ENCODE data around the gene PRXL2A. TPM values are rescaled to one million over a fixed set of nuclear protein-coding genes. Genes with fewer than 3 reads are reported as not detected.
A peak's percentile ranks its signal among the peaks of the same experiment; 100 is the strongest.

PRXL2A gene
- polyA plus RNA-seq, 3 donors = 0.61 to 4.1 (median 3.4) TPM

- H3K4me3 ChIP-seq (replicated peaks in 1 of 3; ENCODE audit: low read depth in 2 of 3, low read length in 3 of 3) = no peak overlapping the region
- Mint-ChIP-seq H3K27ac (peak overlapping the region in 4 of 7 donors; percentile 50 to 94 (median 78)), H3K4me1 (peaks cover 83% of the 10 kb centered on the region), H3K27me3 (ENCODE audit: low read depth in 3 of 3) (peaks cover 0 to 5% (median 0%) of the 10 kb centered on the region in 3 donors), H3K4me3 (no peak overlapping the region), H3K36me3 (peaks cover 48 to 68% of the 10 kb centered on the region in 2 donors), H3K9me3 (no peaks in the 10 kb centered on the region)
- H3K27me3 ChIP-seq (ENCODE audit: control insufficient read depth in 2 of 2, insufficient read depth in 2 of 2, low read length in 2 of 2) = no peaks in the 10 kb centered on the region
- peaks cover 100% of the 10 kb centered on the region for H3K79me2 ChIP-seq (ENCODE audit: insufficient read depth, low read length)
- H3K4me1 ChIP-seq (ENCODE audit: control insufficient read depth in 1 of 2, insufficient read depth in 2 of 2, low read length in 2 of 2) = peaks cover 58 to 61% of the 10 kb centered on the region in 2 donors
- no peak overlapping the region for H3K9ac ChIP-seq (ENCODE audit: insufficient read depth, low read length, poor library complexity, severe bottlenecking)
- WGBS (ENCODE audit: insufficient coverage) = 68% methylated on average over 4 of the region's 7 CpGs
- no peak overlapping the region for H2AFZ ChIP-seq (ENCODE audit: insufficient read depth, low read depth, low read length, poor library complexity, severe bottlenecking)
- DNase-seq = no peak
- intact Hi-C loops (cut with micrococcal nuclease) = no loop called here
- H3K9me3 ChIP-seq (replicated peaks in 1 of 2; ENCODE audit: control insufficient read depth in 1 of 2, insufficient read depth in 1 of 2, low read length in 2 of 2) = no peaks in the 10 kb centered on the region
- H3K4me2 ChIP-seq (replicated peaks; ENCODE audit: extremely low read depth, low read length, poor library complexity, severe bottlenecking) = no peak overlapping the region
- H3K27ac ChIP-seq (ENCODE audit: low read depth in 1 of 2, low read length in 2 of 2) = peak overlapping the region; percentile 4 to 92
- peaks cover 42 to 58% of the 10 kb centered on the region in 2 donors for H3K36me3 ChIP-seq (replicated peaks in 1 of 2; ENCODE audit: control insufficient read depth in 1 of 2, insufficient read depth in 2 of 2, low read length in 2 of 2)
- H4K20me1 ChIP-seq (ENCODE audit: insufficient read depth, low read length) = peaks cover 100% of the 10 kb centered on the region
- no peak for TF ChIP-seq CTCF (IDR thresholded peaks at IDR 0.05)
These were observed 60.6 kb downstream of the PRXL2A start for GRCh38 chr10:80468806-80469421.

GRCh38 chr10:80470266-80470665, 61.9 kb downstream of the PRXL2A start:
- no peak overlapping the region for H3K4me2 ChIP-seq (replicated peaks; ENCODE audit: extremely low read depth, low read length, poor library complexity, severe bottlenecking)
- H3K79me2 ChIP-seq (ENCODE audit: insufficient read depth, low read length) = peaks cover 100% of the 10 kb centered on the region
- H3K27ac Mint-ChIP-seq = peak overlapping the region in 2 of 7 donors; percentile 10 to 30
- peaks cover 100% of the 10 kb centered on the region for H4K20me1 ChIP-seq (ENCODE audit: insufficient read depth, low read length)
- H3K9ac ChIP-seq (ENCODE audit: insufficient read depth, low read length, poor library complexity, severe bottlenecking) = no peak overlapping the region
- peaks cover 82% of the 10 kb centered on the region for H3K4me1 Mint-ChIP-seq
- H3K4me3 Mint-ChIP-seq = no peak overlapping the region
- intact Hi-C loops (cut with micrococcal nuclease) = no loop called here
- H3K36me3 Mint-ChIP-seq = peaks cover 56 to 70% of the 10 kb centered on the region in 2 donors
- H3K27me3 Mint-ChIP-seq (ENCODE audit: low read depth in 3 of 3) = peaks cover 0 to 5% (median 0%) of the 10 kb centered on the region in 3 donors
- no peaks in the 10 kb centered on the region for H3K9me3 Mint-ChIP-seq
- no peak overlapping the region for H2AFZ ChIP-seq (ENCODE audit: insufficient read depth, low read depth, low read length, poor library complexity, severe bottlenecking)
- H3K4me1 ChIP-seq (ENCODE audit: control insufficient read depth in 1 of 2, insufficient read depth in 2 of 2, low read length in 2 of 2) = peaks cover 55 to 57% of the 10 kb centered on the region in 2 donors
- DNase-seq = no peak
- TF ChIP-seq CTCF (IDR thresholded peaks at IDR 0.05) = no peak
- H3K4me3 ChIP-seq (replicated peaks in 1 of 3; ENCODE audit: low read depth in 2 of 3, low read length in 3 of 3) = no peak overlapping the region
- H3K27ac ChIP-seq (ENCODE audit: low read depth in 1 of 2, low read length in 2 of 2) = peak overlapping the region in 1 of 2 donors; percentile 57
- no peaks in the 10 kb centered on the region for H3K27me3 ChIP-seq (ENCODE audit: control insufficient read depth in 2 of 2, insufficient read depth in 2 of 2, low read length in 2 of 2)
- H3K9me3 ChIP-seq (replicated peaks in 1 of 2; ENCODE audit: control insufficient read depth in 1 of 2, insufficient read depth in 1 of 2, low read length in 2 of 2) = no peaks in the 10 kb centered on the region
- no CpG with 5 or more reads among the region's 3 CpGs for WGBS (ENCODE audit: insufficient coverage)
- H3K36me3 ChIP-seq (replicated peaks in 1 of 2; ENCODE audit: control insufficient read depth in 1 of 2, insufficient read depth in 2 of 2, low read length in 2 of 2) = peaks cover 42 to 55% of the 10 kb centered on the region in 2 donors
